Measurements from ENCODE around the gene WDR5B. TPM values are rescaled to one million over a fixed set of nuclear protein-coding genes. Genes with fewer than 3 reads are reported as not detected.

The WDR5B gene
- total and polyA plus RNA-seq, 2 of the 8 experiments (the other 6 are each of a cell fraction or from before 2014, with no cell fraction given) = 1.9 to 3.5 TPM

DNA sequence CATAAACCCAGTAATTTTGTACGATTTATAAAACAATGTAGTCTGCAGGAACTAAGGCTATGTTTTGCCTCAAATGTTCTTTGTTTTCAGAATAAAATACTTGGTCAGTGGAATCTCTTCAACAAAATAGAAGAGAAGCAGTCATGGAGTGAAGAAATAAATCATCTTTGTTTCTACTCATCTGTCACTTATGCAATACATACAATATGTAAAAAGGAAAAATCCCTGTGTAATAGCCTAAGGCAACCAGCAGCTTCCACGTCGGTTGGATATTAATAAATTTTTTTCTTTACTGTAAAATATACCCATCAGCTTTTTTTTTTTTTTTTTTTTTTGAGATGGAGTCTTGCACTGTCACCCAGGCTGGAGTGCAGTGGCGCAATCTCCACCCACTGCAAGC lies 5.2 kb upstream of the WDR5B start (continued):
- TF ChIP-seq, protein P1, sequence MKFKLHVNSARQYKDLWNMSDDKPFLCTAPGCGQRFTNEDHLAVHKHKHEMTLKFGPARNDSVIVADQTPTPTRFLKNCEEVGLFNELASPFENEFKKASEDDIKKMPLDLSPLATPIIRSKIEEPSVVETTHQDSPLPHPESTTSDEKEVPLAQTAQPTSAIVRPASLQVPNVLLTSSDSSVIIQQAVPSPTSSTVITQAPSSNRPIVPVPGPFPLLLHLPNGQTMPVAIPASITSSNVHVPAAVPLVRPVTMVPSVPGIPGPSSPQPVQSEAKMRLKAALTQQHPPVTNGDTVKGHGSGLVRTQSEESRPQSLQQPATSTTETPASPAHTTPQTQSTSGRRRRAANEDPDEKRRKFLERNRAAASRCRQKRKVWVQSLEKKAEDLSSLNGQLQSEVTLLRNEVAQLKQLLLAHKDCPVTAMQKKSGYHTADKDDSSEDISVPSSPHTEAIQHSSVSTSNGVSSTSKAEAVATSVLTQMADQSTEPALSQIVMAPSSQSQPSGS (IDR thresholded peaks at IDR 0.05; ENCODE audit: low read length) = no peak
- TF ChIP-seq, protein P2, sequence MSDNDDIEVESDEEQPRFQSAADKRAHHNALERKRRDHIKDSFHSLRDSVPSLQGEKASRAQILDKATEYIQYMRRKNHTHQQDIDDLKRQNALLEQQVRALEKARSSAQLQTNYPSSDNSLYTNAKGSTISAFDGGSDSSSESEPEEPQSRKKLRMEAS (IDR thresholded peaks at IDR 0.05) = no peak
- no peak for TF ChIP-seq CBX5 (IDR thresholded peaks at IDR 0.05; ENCODE audit: low read depth, low read length)
